ENCODE results near the gene SETD4. TPM values are rescaled to one million over a fixed set of nuclear protein-coding genes. Genes with fewer than 3 reads are reported as not detected.

Gene SETD4
- total and polyA plus RNA-seq, 2 of the 13 experiments (the other 11 are each of a cell fraction or from before 2014, with no cell fraction given) = 7.1 to 14.4 TPM

DNA sequence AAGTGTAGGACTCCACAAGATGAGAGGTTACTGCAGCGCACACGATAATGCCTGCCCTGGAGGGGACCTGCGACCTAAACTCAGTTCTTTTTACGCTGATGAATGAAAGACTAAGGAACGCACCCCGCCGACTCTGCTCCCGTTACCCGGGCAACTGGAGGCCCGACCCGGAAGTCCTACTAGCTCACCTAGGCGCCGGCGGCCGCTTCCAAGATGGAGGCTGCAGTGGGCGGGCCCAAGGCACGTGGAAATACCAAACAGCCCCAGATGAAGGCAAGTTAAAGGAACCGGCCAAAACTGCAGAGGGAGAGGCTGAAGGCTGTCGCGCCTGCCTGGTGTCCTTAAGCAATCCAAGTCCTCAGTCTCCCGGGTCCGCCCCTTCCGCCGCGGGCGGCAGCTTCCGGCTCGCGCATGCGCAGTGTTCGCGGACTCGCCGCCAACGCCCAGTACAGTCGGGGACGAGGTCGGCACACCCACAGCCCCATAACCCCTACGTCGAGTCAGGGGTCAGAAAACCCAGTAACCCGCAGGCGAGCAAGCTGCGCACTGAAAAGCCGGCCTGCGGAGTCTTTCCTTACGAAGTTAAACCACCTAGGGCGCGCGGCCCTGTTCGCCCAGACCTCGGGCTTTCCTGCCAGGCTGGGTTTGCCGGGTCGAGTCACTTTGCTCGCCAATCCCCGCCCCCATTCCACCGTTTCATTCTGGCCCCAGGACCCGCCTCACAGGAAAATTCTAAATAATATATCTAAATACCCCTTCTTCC is at the start of gene SETD4 (continued):
- peak; percentile 19; the same call in 1 of the 2 replicates for TF ChIP-seq ARHGAP35 (CRISPR knock-in tag; IDR thresholded peaks at IDR 0.05; ENCODE audit: borderline replicate concordance)
- no peak for TF ChIP-seq NFATC3 (CRISPR knock-in tag; IDR thresholded peaks at IDR 0.05)
- peak; percentile 70 for TF ChIP-seq ZNF501 (CRISPR knock-in tag; IDR thresholded peaks at IDR 0.05)
- TF ChIP-seq, protein P1, sequence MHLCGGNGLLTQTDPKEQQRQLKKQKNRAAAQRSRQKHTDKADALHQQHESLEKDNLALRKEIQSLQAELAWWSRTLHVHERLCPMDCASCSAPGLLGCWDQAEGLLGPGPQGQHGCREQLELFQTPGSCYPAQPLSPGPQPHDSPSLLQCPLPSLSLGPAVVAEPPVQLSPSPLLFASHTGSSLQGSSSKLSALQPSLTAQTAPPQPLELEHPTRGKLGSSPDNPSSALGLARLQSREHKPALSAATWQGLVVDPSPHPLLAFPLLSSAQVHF (CRISPR knock-in tag; IDR thresholded peaks at IDR 0.05) = no peak
- TF ChIP-seq, protein P2, sequence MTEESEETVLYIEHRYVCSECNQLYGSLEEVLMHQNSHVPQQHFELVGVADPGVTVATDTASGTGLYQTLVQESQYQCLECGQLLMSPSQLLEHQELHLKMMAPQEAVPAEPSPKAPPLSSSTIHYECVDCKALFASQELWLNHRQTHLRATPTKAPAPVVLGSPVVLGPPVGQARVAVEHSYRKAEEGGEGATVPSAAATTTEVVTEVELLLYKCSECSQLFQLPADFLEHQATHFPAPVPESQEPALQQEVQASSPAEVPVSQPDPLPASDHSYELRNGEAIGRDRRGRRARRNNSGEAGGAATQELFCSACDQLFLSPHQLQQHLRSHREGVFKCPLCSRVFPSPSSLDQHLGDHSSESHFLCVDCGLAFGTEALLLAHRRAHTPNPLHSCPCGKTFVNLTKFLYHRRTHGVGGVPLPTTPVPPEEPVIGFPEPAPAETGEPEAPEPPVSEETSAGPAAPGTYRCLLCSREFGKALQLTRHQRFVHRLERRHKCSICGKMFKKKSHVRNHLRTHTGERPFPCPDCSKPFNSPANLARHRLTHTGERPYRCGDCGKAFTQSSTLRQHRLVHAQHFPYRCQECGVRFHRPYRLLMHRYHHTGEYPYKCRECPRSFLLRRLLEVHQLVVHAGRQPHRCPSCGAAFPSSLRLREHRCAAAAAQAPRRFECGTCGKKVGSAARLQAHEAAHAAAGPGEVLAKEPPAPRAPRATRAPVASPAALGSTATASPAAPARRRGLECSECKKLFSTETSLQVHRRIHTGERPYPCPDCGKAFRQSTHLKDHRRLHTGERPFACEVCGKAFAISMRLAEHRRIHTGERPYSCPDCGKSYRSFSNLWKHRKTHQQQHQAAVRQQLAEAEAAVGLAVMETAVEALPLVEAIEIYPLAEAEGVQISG (CRISPR knock-in tag; IDR thresholded peaks at IDR 0.05) = peak; percentile 67
- TF ChIP-seq ZNF572 (CRISPR knock-in tag; IDR thresholded peaks at IDR 0.05) = no peak
- TF ChIP-seq, protein P3, sequence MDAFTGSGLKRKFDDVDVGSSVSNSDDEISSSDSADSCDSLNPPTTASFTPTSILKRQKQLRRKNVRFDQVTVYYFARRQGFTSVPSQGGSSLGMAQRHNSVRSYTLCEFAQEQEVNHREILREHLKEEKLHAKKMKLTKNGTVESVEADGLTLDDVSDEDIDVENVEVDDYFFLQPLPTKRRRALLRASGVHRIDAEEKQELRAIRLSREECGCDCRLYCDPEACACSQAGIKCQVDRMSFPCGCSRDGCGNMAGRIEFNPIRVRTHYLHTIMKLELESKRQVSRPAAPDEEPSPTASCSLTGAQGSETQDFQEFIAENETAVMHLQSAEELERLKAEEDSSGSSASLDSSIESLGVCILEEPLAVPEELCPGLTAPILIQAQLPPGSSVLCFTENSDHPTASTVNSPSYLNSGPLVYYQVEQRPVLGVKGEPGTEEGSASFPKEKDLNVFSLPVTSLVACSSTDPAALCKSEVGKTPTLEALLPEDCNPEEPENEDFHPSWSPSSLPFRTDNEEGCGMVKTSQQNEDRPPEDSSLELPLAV (CRISPR knock-in tag; conservative IDR thresholded peaks at IDR 0.05; ENCODE audit: low read depth) = no peak
- TF ChIP-seq REPIN1 (CRISPR knock-in tag; IDR thresholded peaks at IDR 0.05; ENCODE audit: borderline replicate concordance, low read depth) = peak; percentile 44
- TF ChIP-seq, protein P4, sequence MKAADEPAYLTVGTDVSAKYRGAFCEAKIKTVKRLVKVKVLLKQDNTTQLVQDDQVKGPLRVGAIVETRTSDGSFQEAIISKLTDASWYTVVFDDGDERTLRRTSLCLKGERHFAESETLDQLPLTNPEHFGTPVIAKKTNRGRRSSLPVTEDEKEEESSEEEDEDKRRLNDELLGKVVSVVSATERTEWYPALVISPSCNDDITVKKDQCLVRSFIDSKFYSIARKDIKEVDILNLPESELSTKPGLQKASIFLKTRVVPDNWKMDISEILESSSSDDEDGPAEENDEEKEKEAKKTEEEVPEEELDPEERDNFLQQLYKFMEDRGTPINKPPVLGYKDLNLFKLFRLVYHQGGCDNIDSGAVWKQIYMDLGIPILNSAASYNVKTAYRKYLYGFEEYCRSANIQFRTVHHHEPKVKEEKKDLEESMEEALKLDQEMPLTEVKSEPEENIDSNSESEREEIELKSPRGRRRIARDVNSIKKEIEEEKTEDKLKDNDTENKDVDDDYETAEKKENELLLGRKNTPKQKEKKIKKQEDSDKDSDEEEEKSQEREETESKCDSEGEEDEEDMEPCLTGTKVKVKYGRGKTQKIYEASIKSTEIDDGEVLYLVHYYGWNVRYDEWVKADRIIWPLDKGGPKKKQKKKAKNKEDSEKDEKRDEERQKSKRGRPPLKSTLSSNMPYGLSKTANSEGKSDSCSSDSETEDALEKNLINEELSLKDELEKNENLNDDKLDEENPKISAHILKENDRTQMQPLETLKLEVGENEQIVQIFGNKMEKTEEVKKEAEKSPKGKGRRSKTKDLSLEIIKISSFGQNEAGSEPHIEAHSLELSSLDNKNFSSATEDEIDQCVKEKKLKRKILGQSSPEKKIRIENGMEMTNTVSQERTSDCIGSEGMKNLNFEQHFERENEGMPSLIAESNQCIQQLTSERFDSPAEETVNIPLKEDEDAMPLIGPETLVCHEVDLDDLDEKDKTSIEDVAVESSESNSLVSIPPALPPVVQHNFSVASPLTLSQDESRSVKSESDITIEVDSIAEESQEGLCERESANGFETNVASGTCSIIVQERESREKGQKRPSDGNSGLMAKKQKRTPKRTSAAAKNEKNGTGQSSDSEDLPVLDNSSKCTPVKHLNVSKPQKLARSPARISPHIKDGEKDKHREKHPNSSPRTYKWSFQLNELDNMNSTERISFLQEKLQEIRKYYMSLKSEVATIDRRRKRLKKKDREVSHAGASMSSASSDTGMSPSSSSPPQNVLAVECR (CRISPR knock-in tag; IDR thresholded peaks at IDR 0.05; ENCODE audit: borderline replicate concordance) = peak; percentile 98
- TF ChIP-seq GZF1 (CRISPR knock-in tag; IDR thresholded peaks at IDR 0.05) = no peak
- TF ChIP-seq ZNF788 (CRISPR knock-in tag; IDR thresholded peaks at IDR 0.05; ENCODE audit: borderline replicate concordance) = no peak; the same call in 1 of the 2 replicates
- TF ChIP-seq ZNF251 (CRISPR knock-in tag; IDR thresholded peaks at IDR 0.05) = no peak
- no peak for TF ChIP-seq HMGA1 (CRISPR knock-in tag; conservative IDR thresholded peaks at IDR 0.05)
- no peak; the same call in 1 of the 2 replicates for TF ChIP-seq NRL (CRISPR knock-in tag; IDR thresholded peaks at IDR 0.05; ENCODE audit: borderline replicate concordance)
- no peak for TF ChIP-seq ZBTB8A (CRISPR knock-in tag; IDR thresholded peaks at IDR 0.05; ENCODE audit: borderline replicate concordance, low read depth)
- no peak for TF ChIP-seq TSC22D2 (CRISPR knock-in tag; IDR thresholded peaks at IDR 0.05; ENCODE audit: borderline replicate concordance)
- TF ChIP-seq MYNN (CRISPR knock-in tag; IDR thresholded peaks at IDR 0.05; ENCODE audit: low read depth) = peak; percentile 59; the same call in 1 of the 2 replicates
- no peak for TF ChIP-seq ZNF468 (CRISPR knock-in tag; IDR thresholded peaks at IDR 0.05)
- TF ChIP-seq MATR3 (CRISPR knock-in tag; IDR thresholded peaks at IDR 0.05) = no peak
- TF ChIP-seq SIX1 (CRISPR knock-in tag; IDR thresholded peaks at IDR 0.05; ENCODE audit: borderline replicate concordance) = no peak

All from HepG2 (cell line).